ENCODE data around the gene DEDD. TPM values are rescaled to one million over a fixed set of nuclear protein-coding genes. Genes with fewer than 3 reads are reported as not detected.

DEDD gene
- total and polyA plus RNA-seq, 10 of the 15 experiments (the other 5 are each of a cell fraction or from before 2014, with no cell fraction given): 13.6 to 33.9 (median 30.3) TPM

DNA sequence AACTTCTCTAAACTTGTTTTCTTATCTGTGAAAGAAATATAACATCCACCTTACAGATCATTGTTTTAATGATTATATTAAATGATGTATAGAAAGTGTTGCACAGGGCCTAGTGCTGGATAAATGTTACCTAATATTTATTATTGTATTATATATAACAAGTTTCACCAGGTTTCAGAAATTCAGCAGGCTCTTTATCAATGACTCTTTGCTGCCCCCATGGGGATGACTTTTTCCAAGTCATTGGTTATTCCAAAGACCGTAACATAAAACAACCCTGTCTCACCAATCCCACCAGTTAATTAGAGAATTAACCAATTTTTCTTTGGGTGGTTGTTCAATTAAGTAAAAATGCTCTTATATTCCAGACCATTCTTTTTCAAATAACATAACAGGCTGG, 7.3 kb upstream of the DEDD start:
- Histone ChIP-seq H2AFZ (ENCODE audit: control insufficient read depth, low read depth, low read length) (no peak overlapping the region), H3K27me3 (replicated peaks in 1 of 2; ENCODE audit: control insufficient read depth in 2 of 2, insufficient read depth in 2 of 2, low read length in 1 of 2) (no peaks in the 10 kb centered on the region), H3K9me3 (replicated peaks; ENCODE audit: control insufficient read depth, insufficient read depth, low read length) (no peaks in the 10 kb centered on the region), H3K27ac (ENCODE audit: control insufficient read depth, insufficient read depth) (no peak overlapping the region), H4K20me1 (ENCODE audit: control insufficient read depth, insufficient read depth) (no peaks in the 10 kb centered on the region), H3K79me2 (ENCODE audit: control insufficient read depth, insufficient read depth, low read length) (peaks cover under 1% of the 10 kb centered on the region; the same call in 1 of the 2 replicates), H3K36me3 (ENCODE audit: control insufficient read depth in 2 of 2, insufficient read depth in 2 of 2, low read length in 1 of 2) (no peaks in the 10 kb centered on the region), H3K9ac (ENCODE audit: control insufficient read depth, insufficient read depth, low read length) (no peak overlapping the region), H3K4me3 (no peak overlapping the region), H3K4me2 (ENCODE audit: control insufficient read depth, insufficient read depth) (no peak overlapping the region), H3K4me1 (ENCODE audit: control insufficient read depth, insufficient read depth, low read length) (no peaks in the 10 kb centered on the region)
- SMC1A ChIA-PET (ENCODE audit: uncharacterized antibody, unreplicated experiment): interaction anchor here (0.7 to 2.4 kb wide), 13 partner anchors 12 to 243 kb away, joined by 3 to 15 read pairs (median 6); partner anchors contain the start of genes ARHGAP30, KLHDC9, NIT1 and PFDN2
- TF ChIP-seq, protein P1, sequence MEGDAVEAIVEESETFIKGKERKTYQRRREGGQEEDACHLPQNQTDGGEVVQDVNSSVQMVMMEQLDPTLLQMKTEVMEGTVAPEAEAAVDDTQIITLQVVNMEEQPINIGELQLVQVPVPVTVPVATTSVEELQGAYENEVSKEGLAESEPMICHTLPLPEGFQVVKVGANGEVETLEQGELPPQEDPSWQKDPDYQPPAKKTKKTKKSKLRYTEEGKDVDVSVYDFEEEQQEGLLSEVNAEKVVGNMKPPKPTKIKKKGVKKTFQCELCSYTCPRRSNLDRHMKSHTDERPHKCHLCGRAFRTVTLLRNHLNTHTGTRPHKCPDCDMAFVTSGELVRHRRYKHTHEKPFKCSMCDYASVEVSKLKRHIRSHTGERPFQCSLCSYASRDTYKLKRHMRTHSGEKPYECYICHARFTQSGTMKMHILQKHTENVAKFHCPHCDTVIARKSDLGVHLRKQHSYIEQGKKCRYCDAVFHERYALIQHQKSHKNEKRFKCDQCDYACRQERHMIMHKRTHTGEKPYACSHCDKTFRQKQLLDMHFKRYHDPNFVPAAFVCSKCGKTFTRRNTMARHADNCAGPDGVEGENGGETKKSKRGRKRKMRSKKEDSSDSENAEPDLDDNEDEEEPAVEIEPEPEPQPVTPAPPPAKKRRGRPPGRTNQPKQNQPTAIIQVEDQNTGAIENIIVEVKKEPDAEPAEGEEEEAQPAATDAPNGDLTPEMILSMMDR (IDR thresholded peaks at IDR 0.05 in 2 of 3, conservative IDR thresholded peaks at IDR 0.05 in 1 of 3; ENCODE audit: control insufficient read depth in 2 of 3, extremely low read depth in 1 of 3, insufficient read depth in 1 of 3, low read depth in 3 of 3, low read length in 3 of 3): peak; percentile 40 to 61 (median 44)
- no peak for TF ChIP-seq MTA2 (IDR thresholded peaks at IDR 0.05; ENCODE audit: low read depth)
- peak; percentile 74 for TF ChIP-seq RAD21 (IDR thresholded peaks at IDR 0.05; ENCODE audit: insufficient read depth, low read depth, low read length)
- TF ChIP-seq SMC3 (IDR thresholded peaks at IDR 0.05; ENCODE audit: borderline replicate concordance, low read length): peak; percentile 51; the same call in 1 of the 2 replicates
- in situ Hi-C loops (cut with MboI) (no loop called here), intact Hi-C loops (cut with micrococcal nuclease; ENCODE audit: unreplicated experiment) (loop anchor here (1.0 kb wide), 1 partner anchor 142 kb away; no protein-coding TSS in a partner anchor)
- RAD21 ChIA-PET (ENCODE audit: unreplicated experiment): interaction anchor here (0.8 to 2.8 kb wide), 4 partner anchors 39 to 142 kb away, joined by 3 to 15 read pairs (median 10); partner anchors contain the start of gene ARHGAP30
- ATAC-seq: peak; percentile 74
- POLR2A ChIA-PET: no interaction called here
- 4% methylated on average over 1 of the region's 1 CpG for WGBS (ENCODE audit: insufficient coverage, insufficient replicate concordance, low lambda C conversion rate, missing lambda C conversion rate)
- CTCF ChIA-PET: interaction anchor here (0.7 to 6.2 kb wide), 18 partner anchors 10 to 229 kb away, joined by 3 to 60 read pairs (median 4); partner anchors contain the start of genes ARHGAP30, KLHDC9, NIT1 and PFDN2
- no peak for DNase-seq (ENCODE audit: low read depth, low spot score)
- BruUV-seq (replicated peaks): no TSS peak
- FAIRE-seq: no peak

Data from GM12878 (cell line).